ENCODE results near the gene CHID1.

The CHID1 gene

DNA sequence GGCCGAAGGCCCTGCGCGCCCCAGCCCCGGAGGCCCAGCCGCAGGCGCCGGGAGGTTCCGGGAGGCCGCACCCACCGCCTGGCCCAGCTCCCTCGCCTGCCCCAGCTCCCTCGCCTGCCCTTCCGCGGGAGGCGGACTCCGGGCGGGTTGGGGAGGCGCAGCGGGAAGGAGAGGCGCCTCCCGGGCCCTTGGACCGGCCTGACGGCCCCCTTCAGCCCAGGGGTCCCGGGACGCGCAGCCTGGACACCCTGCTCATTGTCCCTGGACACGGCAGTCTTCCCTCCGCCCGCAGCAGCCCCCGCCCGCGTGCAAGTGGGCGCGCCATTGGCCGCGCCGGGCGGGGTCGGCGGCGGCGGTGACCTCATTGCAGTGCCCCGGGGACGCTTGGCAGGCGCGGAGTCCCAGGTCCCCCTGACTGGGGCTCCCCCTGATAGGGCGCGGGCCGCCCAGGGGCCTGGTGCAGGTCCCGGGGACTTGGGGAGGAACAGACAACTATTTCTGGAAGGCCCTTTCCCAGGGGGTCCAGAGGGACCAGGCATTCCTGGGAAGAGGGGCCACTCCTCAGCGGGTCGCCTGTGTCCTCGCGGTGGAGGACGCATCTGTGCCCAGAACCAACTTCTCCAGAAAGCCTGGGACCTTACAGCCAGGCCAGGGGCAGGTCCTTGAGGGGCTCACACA lies 77.4 kb downstream of the CHID1 start:
- DNase-seq (ENCODE audit: extremely low read depth, low read depth): no peak
- peak overlapping the region; percentile 72 for H3K4me3 ChIP-seq (replicated peaks; ENCODE audit: low read depth, low read length)
- TF ChIP-seq, protein P1, sequence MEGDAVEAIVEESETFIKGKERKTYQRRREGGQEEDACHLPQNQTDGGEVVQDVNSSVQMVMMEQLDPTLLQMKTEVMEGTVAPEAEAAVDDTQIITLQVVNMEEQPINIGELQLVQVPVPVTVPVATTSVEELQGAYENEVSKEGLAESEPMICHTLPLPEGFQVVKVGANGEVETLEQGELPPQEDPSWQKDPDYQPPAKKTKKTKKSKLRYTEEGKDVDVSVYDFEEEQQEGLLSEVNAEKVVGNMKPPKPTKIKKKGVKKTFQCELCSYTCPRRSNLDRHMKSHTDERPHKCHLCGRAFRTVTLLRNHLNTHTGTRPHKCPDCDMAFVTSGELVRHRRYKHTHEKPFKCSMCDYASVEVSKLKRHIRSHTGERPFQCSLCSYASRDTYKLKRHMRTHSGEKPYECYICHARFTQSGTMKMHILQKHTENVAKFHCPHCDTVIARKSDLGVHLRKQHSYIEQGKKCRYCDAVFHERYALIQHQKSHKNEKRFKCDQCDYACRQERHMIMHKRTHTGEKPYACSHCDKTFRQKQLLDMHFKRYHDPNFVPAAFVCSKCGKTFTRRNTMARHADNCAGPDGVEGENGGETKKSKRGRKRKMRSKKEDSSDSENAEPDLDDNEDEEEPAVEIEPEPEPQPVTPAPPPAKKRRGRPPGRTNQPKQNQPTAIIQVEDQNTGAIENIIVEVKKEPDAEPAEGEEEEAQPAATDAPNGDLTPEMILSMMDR (IDR thresholded peaks at IDR 0.05; ENCODE audit: low read depth, low read length, missing control alignments): no peak

DNA sequence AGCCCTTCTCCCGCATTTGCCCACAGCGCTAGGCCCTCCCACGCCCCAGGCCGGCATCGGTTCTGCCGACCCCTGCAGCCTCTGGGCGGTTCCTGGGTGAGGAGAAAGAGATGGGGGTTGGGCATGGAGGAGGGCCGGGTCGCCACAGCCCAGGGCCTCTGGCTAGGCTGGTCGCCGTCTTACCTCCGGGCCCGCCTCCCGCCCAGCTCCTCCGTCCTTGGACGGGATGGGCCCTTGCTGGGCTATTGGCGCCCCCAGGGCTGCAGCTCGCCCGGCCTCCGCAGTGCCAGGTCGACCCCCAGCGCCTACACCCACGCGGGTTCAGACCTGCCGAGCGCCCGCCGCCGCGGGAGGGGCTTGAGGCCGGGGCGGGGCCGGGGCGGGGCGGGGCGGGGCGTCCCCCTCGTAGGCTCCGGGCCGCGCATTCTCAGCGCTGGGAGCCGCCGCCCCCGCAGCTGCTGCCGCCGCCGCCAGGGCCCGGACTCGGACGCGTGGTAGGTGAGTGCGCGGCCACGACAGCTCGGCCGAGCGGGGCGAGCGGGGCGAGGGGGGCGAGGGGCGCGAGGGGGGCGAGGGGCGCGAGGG lies 78.0 kb downstream of the CHID1 start, which contains the start of gene CD151:
Gene CD151, plus strand, starts transcription at position 424 of the 585 bp plus-strand sequence. CDS start 3,118 bp downstream, outside the sequence.
- TF ChIP-seq, protein P1 (IDR thresholded peaks at IDR 0.05; ENCODE audit: low read depth, low read length, missing control alignments): no peak
- no peak for DNase-seq (ENCODE audit: extremely low read depth, low read depth)
- H3K4me3 ChIP-seq (replicated peaks; ENCODE audit: low read depth, low read length): peak within 1 kb of the TSS; percentile 72

DNA sequence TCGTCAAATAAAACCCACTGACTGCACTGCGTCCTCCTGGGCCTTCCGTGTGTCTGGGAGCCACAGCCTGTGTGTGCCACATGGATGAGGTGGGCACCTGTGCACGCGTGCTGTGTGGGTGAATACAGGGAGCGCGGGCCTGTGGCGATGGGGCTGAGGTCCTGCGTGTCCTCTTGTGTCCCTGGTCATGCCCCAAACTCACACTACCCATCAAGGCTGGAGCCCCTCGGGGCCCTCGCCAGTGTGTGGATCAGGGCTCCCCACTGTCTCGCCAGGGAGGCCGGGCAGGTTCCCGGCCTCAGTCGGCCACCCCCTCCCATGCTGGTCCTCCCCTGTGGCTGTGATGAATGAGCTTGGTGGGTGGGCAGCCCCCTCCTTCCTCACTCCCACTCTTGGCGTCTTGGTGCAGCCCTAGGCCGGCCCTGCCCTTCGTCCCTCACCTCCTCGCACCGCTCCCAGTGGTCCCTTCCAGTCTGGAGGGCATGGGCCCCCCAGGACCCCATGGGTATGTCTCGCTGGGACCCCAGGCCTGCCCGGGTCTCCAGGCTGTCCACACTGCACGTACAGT lies 78.6 kb downstream of the CHID1 start:
- no peak for DNase-seq (ENCODE audit: extremely low read depth, low read depth)
- peak overlapping the region; percentile 43 for H3K4me3 ChIP-seq (replicated peaks; ENCODE audit: low read depth, low read length)
- TF ChIP-seq, protein P1 (IDR thresholded peaks at IDR 0.05; ENCODE audit: low read depth, low read length, missing control alignments): no peak

DNA sequence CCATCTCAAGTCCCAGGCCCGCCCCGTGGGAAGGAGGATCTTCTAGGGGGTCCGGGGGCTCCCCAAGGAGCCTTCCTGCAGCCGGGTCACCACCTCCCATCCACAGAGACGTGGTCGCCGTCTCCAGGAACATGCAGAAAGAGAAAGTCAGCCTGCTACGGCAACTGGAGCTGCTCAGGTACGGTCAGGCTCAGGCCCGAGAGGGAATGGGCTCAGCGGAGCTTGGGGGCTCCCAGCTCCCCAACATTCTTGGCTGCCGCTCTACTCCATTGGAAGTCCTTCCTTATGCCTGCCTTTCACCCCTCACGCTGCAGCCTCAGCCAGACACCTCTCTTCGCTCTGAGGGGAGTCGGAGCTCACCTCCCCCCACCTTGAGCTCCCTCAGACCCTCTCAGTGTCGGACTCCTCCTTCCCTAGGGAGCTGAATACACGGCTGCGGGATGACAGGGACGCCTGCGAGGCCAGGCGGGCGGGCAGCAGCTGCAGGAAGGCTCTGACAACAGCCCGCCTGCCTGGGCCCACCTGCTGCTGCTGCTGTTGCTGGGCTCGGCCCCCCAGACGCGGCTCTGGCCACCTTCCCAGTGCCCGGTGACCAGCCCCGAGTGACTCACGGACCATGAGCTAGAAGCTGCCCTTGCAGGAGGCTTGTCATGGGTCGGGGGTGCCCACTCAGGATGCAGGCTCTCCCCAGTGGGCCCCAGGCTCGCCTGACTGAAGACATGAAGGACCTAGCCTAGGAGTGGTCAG lies 79.3 kb downstream of the CHID1 start:
- TF ChIP-seq, protein P1 (IDR thresholded peaks at IDR 0.05; ENCODE audit: low read depth, low read length, missing control alignments): no peak
- DNase-seq (ENCODE audit: extremely low read depth, low read depth): no peak
- H3K4me3 ChIP-seq (replicated peaks; ENCODE audit: low read depth, low read length): no peak overlapping the region

DNA sequence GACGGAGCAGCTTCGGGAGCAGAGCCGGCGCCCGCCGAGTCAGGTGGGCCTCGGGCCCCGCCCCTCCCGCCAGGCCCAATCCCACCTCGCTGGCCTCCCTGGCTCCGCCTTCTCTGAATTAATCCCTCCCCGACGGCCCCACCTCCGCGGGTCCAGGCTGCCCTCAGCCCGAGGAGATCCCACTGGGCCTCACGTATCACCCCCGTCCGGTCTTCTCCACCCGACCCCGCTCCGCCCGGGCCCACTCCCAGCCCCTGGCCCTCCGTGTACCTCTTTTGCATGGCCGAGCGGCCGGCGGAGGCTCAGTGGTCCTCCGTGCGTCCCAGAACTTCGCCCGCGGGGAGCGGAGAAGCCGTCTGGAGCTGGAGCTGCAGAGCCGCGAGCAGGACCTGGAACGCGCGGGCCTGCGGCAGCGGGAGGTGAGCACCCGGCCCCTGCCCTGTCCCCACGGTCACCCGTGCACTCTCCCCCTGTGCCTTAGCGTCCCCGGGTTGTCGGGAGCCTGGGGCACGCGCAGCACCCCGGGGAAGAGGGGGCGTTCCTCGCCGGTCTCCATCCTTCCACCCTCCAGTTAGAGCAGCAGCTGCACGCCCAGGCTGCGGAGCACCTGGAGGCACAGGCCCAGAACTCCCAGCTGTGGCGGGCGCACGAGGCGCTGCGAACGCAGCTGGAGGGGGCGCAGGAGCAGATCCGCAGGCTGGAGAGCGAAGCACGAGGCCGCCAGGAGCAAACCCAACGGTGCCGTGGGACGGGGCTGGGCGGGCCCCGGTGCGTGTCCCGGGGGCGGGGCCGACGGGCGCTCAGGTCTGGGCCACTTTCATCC lies 80.1 kb downstream of the CHID1 start:
- no peak for DNase-seq (ENCODE audit: extremely low read depth, low read depth)
- TF ChIP-seq, protein P1 (IDR thresholded peaks at IDR 0.05; ENCODE audit: low read depth, low read length, missing control alignments): no peak
- peak overlapping the region; percentile 28 for H3K4me3 ChIP-seq (replicated peaks; ENCODE audit: low read depth, low read length)

DNA sequence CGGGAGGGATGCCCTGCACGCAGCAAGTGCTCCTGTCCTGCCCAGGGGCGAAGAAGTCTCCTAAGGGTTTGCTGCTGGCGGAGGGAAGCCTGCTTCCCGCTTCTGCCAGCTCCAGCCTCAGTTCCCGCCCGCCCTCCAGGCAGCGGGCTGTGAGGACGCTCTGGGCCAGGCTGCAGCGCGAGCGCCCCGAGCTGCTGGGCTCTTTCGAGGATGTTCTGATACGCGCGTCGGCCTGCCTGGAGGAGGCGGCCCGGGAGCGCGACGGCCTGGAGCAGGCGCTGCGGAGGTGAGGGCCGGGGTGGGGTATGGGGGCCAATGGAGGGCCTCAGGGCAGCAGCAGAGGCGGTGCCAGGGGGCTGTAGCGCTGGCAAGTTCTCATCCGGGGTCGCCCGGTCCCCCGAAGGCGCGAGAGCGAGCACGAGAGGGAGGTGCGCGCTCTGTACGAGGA lies 80.7 kb downstream of the CHID1 start:
- DNase-seq (ENCODE audit: extremely low read depth, low read depth): no peak
- TF ChIP-seq, protein P1 (IDR thresholded peaks at IDR 0.05; ENCODE audit: low read depth, low read length, missing control alignments): no peak
- H3K4me3 ChIP-seq (replicated peaks; ENCODE audit: low read depth, low read length): peak overlapping the region; percentile 19

All from HFF-Myc (cell line).